Rectal smooth muscle tissue (tissue), 1 donor: ENCODE results near the gene GXYLT2.

Source experiments
- H3K27ac ChIP-seq: one replicate; pipeline ENCODE4 v1.7.0; 2013; ENCODE audit warnings: low read depth, low read length, inconsistent platforms
- H3K27me3 ChIP-seq: one replicate; pipeline ENCODE4 v1.7.0; 2013; ENCODE audit warnings: low read length; ENCODE audit not compliant: control insufficient read depth, insufficient read depth
- H3K36me3 ChIP-seq: one replicate; pipeline ENCODE4 v1.7.0; 2013; ENCODE audit warnings: low read length; ENCODE audit not compliant: control insufficient read depth, insufficient read depth
- H3K4me1 ChIP-seq: one replicate; pipeline ENCODE4 v1.7.0; 2013; ENCODE audit warnings: low read length; ENCODE audit not compliant: control insufficient read depth, insufficient read depth
- H3K4me3 ChIP-seq: one replicate; pipeline ENCODE4 v1.7.0; 2013; ENCODE audit warnings: low read length
- H3K9ac ChIP-seq: one replicate; pipeline ENCODE4 v1.7.0; 2013; ENCODE audit warnings: low read length

Gene GXYLT2, protein sequence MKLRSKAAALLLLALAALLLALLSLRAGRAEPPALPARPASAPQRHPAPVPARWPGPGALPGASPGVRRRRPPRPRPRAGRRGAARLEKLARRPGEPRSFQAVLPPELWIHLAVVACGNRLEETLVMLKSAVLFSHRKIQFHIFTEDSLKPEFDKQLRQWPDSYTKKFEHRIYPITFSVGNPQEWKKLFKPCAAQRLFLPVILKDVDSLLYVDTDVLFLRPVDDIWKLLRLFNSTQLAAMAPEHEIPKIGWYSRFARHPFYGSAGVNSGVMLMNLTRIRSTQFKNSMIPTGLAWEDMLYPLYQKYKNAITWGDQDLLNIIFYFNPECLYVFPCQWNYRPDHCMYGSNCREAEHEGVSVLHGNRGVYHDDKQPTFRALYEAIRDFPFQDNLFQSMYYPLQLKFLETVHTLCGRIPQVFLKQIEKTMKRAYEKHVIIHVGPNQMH

DNA sequence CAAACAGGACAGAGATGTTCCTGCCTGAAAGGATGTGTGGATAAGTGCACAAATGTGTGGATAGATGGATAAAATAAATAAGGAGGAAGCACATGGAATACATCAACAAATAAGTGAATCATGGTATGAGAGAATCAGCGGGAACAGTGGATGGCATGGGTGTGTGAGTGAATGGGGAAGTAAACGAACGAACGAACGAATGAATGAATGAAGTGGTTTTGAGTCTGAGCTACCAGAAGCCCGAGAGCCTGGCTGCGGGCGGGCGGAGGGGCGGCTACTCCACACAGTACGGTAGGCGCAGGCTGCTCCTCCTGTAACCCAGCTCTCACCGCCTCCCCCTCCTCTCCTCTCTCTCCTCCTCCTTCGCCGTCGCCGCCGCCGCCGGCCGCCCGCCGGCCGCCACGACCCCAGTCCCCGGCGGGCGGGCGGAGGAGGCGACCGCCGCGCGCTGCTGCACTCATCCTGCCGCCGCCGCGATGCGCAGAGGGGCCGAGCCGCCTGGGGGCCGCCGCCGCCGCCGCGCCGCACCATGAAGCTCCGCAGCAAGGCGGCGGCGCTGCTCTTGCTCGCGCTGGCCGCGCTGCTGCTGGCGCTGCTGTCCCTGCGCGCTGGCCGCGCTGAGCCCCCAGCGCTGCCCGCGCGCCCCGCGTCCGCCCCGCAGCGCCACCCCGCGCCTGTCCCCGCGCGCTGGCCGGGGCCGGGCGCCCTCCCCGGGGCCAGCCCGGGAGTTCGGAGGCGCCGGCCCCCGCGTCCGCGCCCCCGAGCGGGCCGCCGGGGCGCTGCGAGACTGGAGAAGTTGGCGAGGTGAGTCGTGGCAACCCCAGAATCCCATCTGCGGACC is at the start of gene GXYLT2:
GXYLT2 (plus strand) TSS at position 342 of the 841 bp plus-strand sequence; CDS start at position 530, 188 bp downstream.
- peak within 1 kb of the TSS; percentile 63 for H3K4me3 ChIP-seq

GRCh38 chr3:72839057-72839456 is 48.8 kb upstream of the GXYLT2 start:
- Histone ChIP-seq H3K9ac (no peak overlapping the region), H3K27me3 (no peaks in the 10 kb centered on the region), H3K27ac (no peak overlapping the region), H3K4me3 (no peak overlapping the region), H3K36me3 (peaks cover 11% of the 10 kb centered on the region), H3K4me1 (no peaks in the 10 kb centered on the region)

More for the DNA sequence above, at the start of gene GXYLT2:
- H3K36me3 ChIP-seq, result no peaks in the 10 kb centered on the region
- no peaks in the 10 kb centered on the region for H3K27me3 ChIP-seq
- H3K27ac ChIP-seq, result no peak within 1 kb of the TSS
- H3K4me1 ChIP-seq, result no peaks in the 10 kb centered on the region
- no peak within 1 kb of the TSS for H3K9ac ChIP-seq

DNA sequence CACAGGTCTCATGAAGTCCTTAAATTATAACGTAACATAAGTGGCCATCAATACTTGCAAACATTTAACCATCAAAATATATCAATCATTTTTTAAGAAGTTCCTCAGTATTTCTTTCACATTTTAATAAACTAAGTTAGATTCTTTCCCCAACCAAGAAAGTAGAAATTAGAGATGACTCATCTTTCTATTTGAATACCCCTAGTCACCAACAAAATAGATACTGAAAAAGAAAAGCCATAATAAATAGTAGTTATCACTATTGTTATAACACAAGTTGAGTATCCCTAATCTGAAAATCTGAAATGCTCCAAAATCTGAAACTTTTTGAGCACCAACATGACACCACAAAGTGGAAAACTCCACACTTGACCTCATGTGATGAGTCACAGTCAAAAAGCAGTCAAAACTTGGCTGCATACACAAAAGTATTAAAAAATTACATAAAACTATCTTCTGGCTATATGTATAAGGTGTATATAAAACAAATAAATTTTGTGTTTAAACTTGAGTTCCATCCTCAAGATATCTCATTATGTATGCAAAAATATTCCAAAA is 43.3 kb upstream of the GXYLT2 start:
- Histone ChIP-seq H3K27me3 (no peaks in the 10 kb centered on the region), H3K27ac (no peak overlapping the region), H3K4me3 (no peak overlapping the region), H3K4me1 (peaks cover 5% of the 10 kb centered on the region), H3K36me3 (peaks cover 8% of the 10 kb centered on the region), H3K9ac (no peak overlapping the region)

- peaks cover 7% of the 10 kb centered on the region for H3K36me3 ChIP-seq
- H3K4me1 ChIP-seq, result peaks cover 5% of the 10 kb centered on the region
- H3K27me3 ChIP-seq, result no peaks in the 10 kb centered on the region
- no peak overlapping the region for H3K4me3 ChIP-seq
- no peak overlapping the region for H3K9ac ChIP-seq
- H3K27ac ChIP-seq, result no peak overlapping the region
Measured at GRCh38 chr3:72846166-72846565, 41.7 kb upstream of the GXYLT2 start.

DNA sequence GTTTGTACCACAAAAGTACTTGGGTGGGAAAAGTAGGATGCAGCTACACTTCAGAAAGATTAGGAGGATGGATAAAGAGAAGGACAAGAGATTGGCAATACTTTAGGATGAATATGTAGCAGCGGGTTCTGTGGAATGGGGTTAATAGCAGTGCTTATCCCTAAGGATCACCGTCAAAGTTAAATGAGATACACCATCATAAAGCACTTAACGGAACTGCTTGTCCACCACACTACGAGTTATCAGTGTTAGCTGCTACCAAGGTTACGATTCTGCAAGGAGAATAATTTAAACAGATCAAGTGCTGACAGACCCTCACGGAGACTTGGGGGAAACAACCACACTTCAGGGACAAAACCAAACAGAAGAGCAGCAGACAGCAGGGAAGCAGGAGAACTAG is 40.6 kb upstream of the GXYLT2 start:
- H3K9ac ChIP-seq, result peak overlapping the region; percentile 35
- peak overlapping the region; percentile 96 for H3K4me3 ChIP-seq
- no peaks in the 10 kb centered on the region for H3K27me3 ChIP-seq
- peaks cover 5% of the 10 kb centered on the region for H3K4me1 ChIP-seq
- no peaks in the 10 kb centered on the region for H3K36me3 ChIP-seq
- H3K27ac ChIP-seq, result no peak overlapping the region

GRCh38 chr3:72847751-72848702 is 39.8 kb upstream of the GXYLT2 start, which contains the start of gene SHQ1:
Gene SHQ1, minus strand, starts transcription at chr3:72848445. Its CDS starts 105 bp downstream, at chr3:72848340.
- Histone ChIP-seq H3K4me3 (peak within 1 kb of the TSS; percentile 96), H3K36me3 (no peaks in the 10 kb centered on the region), H3K9ac (peak within 1 kb of the TSS; percentile 35), H3K27ac (peak within 1 kb of the TSS; percentile 35), H3K4me1 (peaks cover 5% of the 10 kb centered on the region), H3K27me3 (no peaks in the 10 kb centered on the region)

- Histone ChIP-seq H3K36me3 (no peaks in the 10 kb centered on the region), H3K27me3 (no peaks in the 10 kb centered on the region), H3K4me3 (peak overlapping the region; percentile 76), H3K9ac (no peak overlapping the region), H3K4me1 (peaks cover 5% of the 10 kb centered on the region), H3K27ac (no peak overlapping the region)
Measured at GRCh38 chr3:72848703-72849081, 39.2 kb upstream of the GXYLT2 start.

DNA sequence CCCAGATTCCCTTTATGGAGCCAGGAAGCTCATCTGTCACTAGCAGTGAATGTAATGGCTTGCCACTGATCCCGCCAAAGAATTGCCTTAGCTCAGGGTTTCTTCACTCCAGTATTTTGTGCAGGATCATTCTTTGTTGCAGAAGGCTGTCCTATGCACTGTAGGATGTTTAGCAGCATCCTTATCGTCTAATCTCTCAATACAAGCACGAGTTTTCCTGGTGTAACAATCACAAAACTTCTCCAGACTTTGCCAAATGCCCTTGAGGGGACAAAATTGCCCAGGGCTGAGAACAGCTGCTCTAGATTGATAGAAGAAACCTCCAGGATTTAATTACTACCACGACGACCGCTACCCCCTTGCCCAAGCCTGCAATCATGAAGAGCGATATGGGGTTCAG is 32.8 kb upstream of the GXYLT2 start:
- Histone ChIP-seq H3K4me3 (no peak overlapping the region), H3K27me3 (no peaks in the 10 kb centered on the region), H3K27ac (no peak overlapping the region), H3K9ac (no peak overlapping the region), H3K36me3 (no peaks in the 10 kb centered on the region), H3K4me1 (no peaks in the 10 kb centered on the region)

DNA sequence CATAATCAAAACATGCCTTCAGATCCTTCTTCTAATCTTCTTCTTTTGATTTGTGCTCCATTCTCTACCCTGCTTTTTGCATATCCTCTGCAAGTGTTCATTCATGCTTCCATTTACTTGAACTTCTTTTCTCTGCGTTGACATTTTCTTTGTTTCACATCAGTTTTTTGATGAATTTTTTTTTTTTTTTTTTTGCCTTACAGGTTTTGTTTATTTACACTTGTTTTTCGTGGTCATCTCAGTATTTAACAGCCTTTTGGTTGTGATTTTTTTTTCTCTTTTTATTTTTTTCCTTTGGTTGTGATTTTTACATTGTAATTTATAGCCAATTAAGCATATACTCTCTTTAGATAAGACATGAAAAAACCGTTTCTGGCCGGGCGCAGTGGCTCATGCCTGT is 27.8 kb upstream of the GXYLT2 start:
- Histone ChIP-seq H3K9ac (no peak overlapping the region), H3K27ac (no peak overlapping the region), H3K36me3 (no peaks in the 10 kb centered on the region), H3K4me3 (no peak overlapping the region), H3K4me1 (no peaks in the 10 kb centered on the region), H3K27me3 (no peaks in the 10 kb centered on the region)

- H3K27ac ChIP-seq, result no peak overlapping the region
Measured at GRCh38 chr3:72860846-72861245, 27.0 kb upstream of the GXYLT2 start.

GRCh38 chr3:72862314-72863090 is 25.3 kb upstream of the GXYLT2 start:
- Histone ChIP-seq H3K36me3 (no peaks in the 10 kb centered on the region), H3K9ac (no peak overlapping the region), H3K4me3 (no peak overlapping the region), H3K27ac (no peak overlapping the region), H3K4me1 (no peaks in the 10 kb centered on the region), H3K27me3 (no peaks in the 10 kb centered on the region)

More at GRCh38 chr3:72860846-72861245, 27.0 kb upstream of the GXYLT2 start:
- H3K27me3 ChIP-seq, result no peaks in the 10 kb centered on the region
- no peak overlapping the region for H3K4me3 ChIP-seq
- H3K36me3 ChIP-seq, result no peaks in the 10 kb centered on the region
- H3K9ac ChIP-seq, result no peak overlapping the region
- H3K4me1 ChIP-seq, result no peaks in the 10 kb centered on the region
